ENCODE results near the gene KRTAP17-1.

The KRTAP17-1 gene

GRCh38 chr17:41340934-41341861 lies 25.7 kb upstream of the KRTAP17-1 start:
- Mint-ChIP-seq H3K27ac (no peak overlapping the region), H3K9me3 (peaks cover 18% of the 10 kb centered on the region), H3K4me1 (peaks cover 18% of the 10 kb centered on the region), H3K4me3 (no peak overlapping the region), H3K36me3 (ENCODE audit: low read depth) (peaks cover 5% of the 10 kb centered on the region), H3K27me3 (ENCODE audit: low read depth, poor library complexity) (peaks cover 5% of the 10 kb centered on the region)
- TF ChIP-seq CTCF (IDR thresholded peaks at IDR 0.05), result no peak
- DNase-seq, result no peak

DNA sequence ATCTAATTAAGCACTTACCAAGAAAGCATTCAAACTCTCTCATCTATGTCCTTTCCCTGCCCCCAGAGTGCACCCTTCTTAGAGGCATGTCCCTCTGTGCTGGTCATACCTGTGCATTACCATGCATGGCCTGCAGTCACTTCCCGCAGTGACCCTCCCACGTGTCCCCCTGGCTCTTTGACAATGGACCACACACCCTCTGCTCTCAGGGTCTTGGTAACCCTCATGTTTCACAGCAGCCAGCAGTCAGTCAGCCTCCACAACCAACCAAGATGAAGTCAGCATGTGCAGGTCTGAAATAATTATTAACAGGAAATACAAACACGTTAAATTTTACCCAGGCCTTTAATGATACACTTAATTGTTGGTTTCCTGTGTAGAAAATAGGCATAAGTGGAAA lies 25.0 kb upstream of the KRTAP17-1 start:
- TF ChIP-seq CTCF (IDR thresholded peaks at IDR 0.05), result no peak
- no peak overlapping the region for H3K27ac Mint-ChIP-seq
- H3K27me3 Mint-ChIP-seq (ENCODE audit: low read depth, poor library complexity), result peaks cover 2% of the 10 kb centered on the region
- peaks cover 5% of the 10 kb centered on the region for H3K36me3 Mint-ChIP-seq (ENCODE audit: low read depth)
- H3K4me1 Mint-ChIP-seq, result peaks cover 18% of the 10 kb centered on the region
- no peak overlapping the region for H3K4me3 Mint-ChIP-seq
- DNase-seq, result no peak
- H3K9me3 Mint-ChIP-seq, result peaks cover 18% of the 10 kb centered on the region

DNA sequence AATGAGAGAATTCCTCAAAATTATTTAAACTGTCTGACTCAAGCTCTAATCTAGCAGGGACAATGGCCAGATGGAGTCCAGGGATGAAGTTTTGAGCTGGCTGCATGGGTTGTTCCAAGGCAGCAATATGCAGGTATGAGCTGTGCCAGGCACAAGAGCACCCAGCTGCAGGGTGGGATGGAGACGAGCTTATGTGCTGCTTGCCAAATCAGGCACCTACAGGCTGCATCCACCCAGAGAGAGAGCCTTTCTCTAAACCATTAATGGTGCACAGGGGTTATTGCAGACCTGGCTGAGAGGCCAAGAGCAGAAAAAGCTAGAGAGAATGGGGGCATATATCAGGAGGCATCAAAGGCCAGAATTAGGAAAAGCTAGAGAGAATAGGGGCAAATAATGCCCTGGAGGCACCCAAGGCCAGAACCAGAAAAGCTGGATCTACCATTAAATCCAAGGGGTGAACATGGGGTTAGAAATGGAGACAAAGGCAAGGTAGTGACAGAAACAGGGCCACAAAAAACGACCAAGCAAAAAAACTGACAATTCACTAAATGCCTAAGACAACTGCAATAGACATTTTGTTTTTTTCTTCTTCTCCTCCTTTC lies 24.2 kb upstream of the KRTAP17-1 start:
- peaks cover 5% of the 10 kb centered on the region for H3K36me3 Mint-ChIP-seq (ENCODE audit: low read depth)
- H3K4me1 Mint-ChIP-seq, result peaks cover 18% of the 10 kb centered on the region
- no peak for DNase-seq
- no peak for TF ChIP-seq CTCF (IDR thresholded peaks at IDR 0.05)
- no peak overlapping the region for H3K4me3 Mint-ChIP-seq
- peaks cover 2% of the 10 kb centered on the region for H3K27me3 Mint-ChIP-seq (ENCODE audit: low read depth, poor library complexity)
- no peak overlapping the region for H3K27ac Mint-ChIP-seq
- peaks cover 18% of the 10 kb centered on the region for H3K9me3 Mint-ChIP-seq

DNA sequence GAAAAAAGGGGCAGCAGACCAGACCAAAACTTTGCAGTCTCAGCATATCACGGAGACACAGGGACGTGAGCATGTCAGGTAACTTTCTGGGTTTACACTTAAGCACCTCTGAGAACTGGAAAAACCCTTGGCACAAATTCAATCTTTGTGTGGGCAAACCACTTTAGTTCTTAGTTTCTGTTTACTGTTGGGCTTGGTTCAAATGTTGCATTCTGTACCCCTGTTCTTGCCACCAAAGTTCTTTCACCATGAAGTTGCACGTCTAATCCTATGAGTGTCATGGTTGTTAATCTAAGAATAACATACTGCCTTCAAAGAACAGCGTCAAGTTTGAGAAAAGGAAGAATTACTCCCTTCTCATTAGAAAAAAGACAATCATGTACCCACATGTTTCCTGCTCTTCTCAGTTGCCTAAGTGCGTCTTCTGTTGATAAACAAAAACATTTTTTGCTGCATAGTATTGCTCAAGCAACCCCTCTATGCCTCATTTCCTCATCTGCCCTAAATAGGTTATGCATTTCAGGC lies 23.5 kb upstream of the KRTAP17-1 start:
- Mint-ChIP-seq H3K9me3 (peaks cover 18% of the 10 kb centered on the region), H3K4me3 (no peak overlapping the region), H3K36me3 (ENCODE audit: low read depth) (peaks cover 5% of the 10 kb centered on the region), H3K4me1 (peaks cover 22% of the 10 kb centered on the region), H3K27me3 (ENCODE audit: low read depth, poor library complexity) (peaks cover 2% of the 10 kb centered on the region), H3K27ac (no peak overlapping the region)
- DNase-seq, result no peak
- no peak for TF ChIP-seq CTCF (IDR thresholded peaks at IDR 0.05)

- no peak for DNase-seq
- H3K4me1 Mint-ChIP-seq, result peaks cover 17% of the 10 kb centered on the region
- no peak overlapping the region for H3K27ac Mint-ChIP-seq
- H3K36me3 Mint-ChIP-seq (ENCODE audit: low read depth), result no peaks in the 10 kb centered on the region
- H3K27me3 Mint-ChIP-seq (ENCODE audit: low read depth, poor library complexity), result peaks cover 7% of the 10 kb centered on the region
- no peak overlapping the region for H3K4me3 Mint-ChIP-seq
- TF ChIP-seq CTCF (IDR thresholded peaks at IDR 0.05), result no peak
- no peaks in the 10 kb centered on the region for H3K9me3 Mint-ChIP-seq
Observed at GRCh38 chr17:41335747-41336146, 20.2 kb upstream of the KRTAP17-1 start.
